Esophagus squamous epithelium (tissue), 5 donors: Measurements from ENCODE around the gene PHLDB2. TPM values are rescaled to one million over a fixed set of nuclear protein-coding genes. Genes with fewer than 3 reads are reported as not detected.

Source experiments
- DNase-seq: peaks from one replicate; lab custom pipeline; 2025; lab: John Stamatoyannopoulos, UW
- H3K27ac ChIP-seq, 4 donors: fragments of 200-600 bp; sonication (generic); one replicate each; pipeline ENCODE4 v1.5.1; 2016 to 2019; ENCODE audit warnings: mild to moderate bottlenecking in 1 of 4
- H3K27me3 ChIP-seq, 4 donors: fragments of 200-600 bp; sonication (generic); 1 replicate in 3 of 4; 2 replicates in 1 of 4; pipeline versions ENCODE4 v1.5.1 to v1.6.0; 2017 to 2021; ENCODE audit warnings: antibody characterized with exemption in 1 of 4
- H3K36me3 ChIP-seq, 3 donors: fragments of 200-600 bp; sonication (generic); one replicate each; pipeline ENCODE4 v1.5.1; 2016 to 2019
- H3K4me1 ChIP-seq, 3 donors: fragments of 200-600 bp; sonication (generic); one replicate each; pipeline ENCODE4 v1.5.1; 2017 to 2019
- H3K4me3 ChIP-seq, 4 donors: fragments of 200-600 bp; sonication (generic); 1 replicate in 3 of 4; 2 replicates in 1 of 4; pipeline ENCODE4 v1.5.1; 2016 to 2019; ENCODE audit warnings: mild to moderate bottlenecking in 2 of 4, moderate library complexity in 1 of 4
- H3K9me3 ChIP-seq, 3 donors: fragments of 200-600 bp; sonication (generic); one replicate each; pipeline ENCODE4 v1.5.1; 2016 to 2019
- POLR2A ChIP-seq, 4 donors: fragments of 450-650 bp; IDR thresholded peaks; one replicate each; pipeline ENCODE4 v1.6.1; 2017; ENCODE audit warnings: antibody characterized with exemption in 4 of 4, mild to moderate bottlenecking in 4 of 4, moderate library complexity in 3 of 4
- WGBS, 2 donors: methylation state at CpG; one replicate each; pipeline ENCODE4 v1.1.5; 2018; 5-methylcytosine and 5-hydroxymethylcytosine counted together
- intact Hi-C: fragments of 100-400 bp; cut with DNase I; formaldehyde crosslinking; loops from one replicate; pipeline ENCODE4 v1.15.0; 2022
- total RNA-seq, 4 donors: library from RNA; depleted of rRNA; stranded (reverse); fragments of >200 nt; gene quantifications; one replicate each; pipeline ENCODE4 v1.1.0, GENCODE V29; 2016
- TF ChIP-seq, protein P1 (sequence below), 6 experiments: fragments of 450-650 bp in 4 of 6; fragments of 200-600 bp in 2 of 6; sonication (generic) in 2 of 6; IDR thresholded peaks; one replicate each; pipeline ENCODE4 v1.5.1; 2016 to 2019; ENCODE audit warnings: antibody characterized with exemption in 6 of 6, mild to moderate bottlenecking in 4 of 6, moderate library complexity in 4 of 6
- donor health status: DM: yes; HTN: yes; CAD: no.

The PHLDB2 gene
- total RNA-seq, 4 donors from 2014 or later, result 5.6 to 37.8 (median 19.2) TPM

DNA sequence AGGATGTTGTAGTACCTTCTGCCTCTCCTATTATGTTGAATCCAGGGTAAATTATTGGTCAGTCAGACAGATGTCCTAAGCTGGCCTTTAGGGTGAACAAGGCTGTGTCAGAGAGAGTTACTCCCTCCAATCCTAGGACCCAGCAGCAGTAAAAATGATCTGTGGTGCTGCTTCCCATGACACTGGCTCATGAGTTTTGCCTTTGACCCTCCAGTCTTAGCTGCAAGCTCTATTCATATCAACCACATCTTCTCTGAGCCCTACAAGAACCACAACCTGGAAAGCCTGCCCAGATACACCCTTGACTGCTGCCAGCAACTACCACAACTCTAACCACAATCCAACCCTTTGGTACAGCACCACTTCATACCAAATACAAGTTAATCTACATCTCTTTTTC is 27.2 kb upstream of the PHLDB2 start:
- H3K36me3 ChIP-seq, result no peaks in the 10 kb centered on the region
- H3K9me3 ChIP-seq, result no peaks in the 10 kb centered on the region
- H3K27me3 ChIP-seq, result no peaks in the 10 kb centered on the region
- H3K4me1 ChIP-seq, result no peaks in the 10 kb centered on the region
- intact Hi-C loops, result no loop called here
- no peak for TF ChIP-seq POLR2A (IDR thresholded peaks at IDR 0.05)
- TF ChIP-seq, protein P1, sequence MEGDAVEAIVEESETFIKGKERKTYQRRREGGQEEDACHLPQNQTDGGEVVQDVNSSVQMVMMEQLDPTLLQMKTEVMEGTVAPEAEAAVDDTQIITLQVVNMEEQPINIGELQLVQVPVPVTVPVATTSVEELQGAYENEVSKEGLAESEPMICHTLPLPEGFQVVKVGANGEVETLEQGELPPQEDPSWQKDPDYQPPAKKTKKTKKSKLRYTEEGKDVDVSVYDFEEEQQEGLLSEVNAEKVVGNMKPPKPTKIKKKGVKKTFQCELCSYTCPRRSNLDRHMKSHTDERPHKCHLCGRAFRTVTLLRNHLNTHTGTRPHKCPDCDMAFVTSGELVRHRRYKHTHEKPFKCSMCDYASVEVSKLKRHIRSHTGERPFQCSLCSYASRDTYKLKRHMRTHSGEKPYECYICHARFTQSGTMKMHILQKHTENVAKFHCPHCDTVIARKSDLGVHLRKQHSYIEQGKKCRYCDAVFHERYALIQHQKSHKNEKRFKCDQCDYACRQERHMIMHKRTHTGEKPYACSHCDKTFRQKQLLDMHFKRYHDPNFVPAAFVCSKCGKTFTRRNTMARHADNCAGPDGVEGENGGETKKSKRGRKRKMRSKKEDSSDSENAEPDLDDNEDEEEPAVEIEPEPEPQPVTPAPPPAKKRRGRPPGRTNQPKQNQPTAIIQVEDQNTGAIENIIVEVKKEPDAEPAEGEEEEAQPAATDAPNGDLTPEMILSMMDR (IDR thresholded peaks at IDR 0.05), result no peak
- DNase-seq, result no peak
- no peak overlapping the region for H3K27ac ChIP-seq
- no peak overlapping the region for H3K4me3 ChIP-seq

GRCh38 chr3:111837112-111837511 is 22.0 kb upstream of the PHLDB2 start:
- 52 to 56% methylated on average over 3 of the region's 3 CpGs for WGBS, 2 donors
- no peak for DNase-seq
- intact Hi-C loops, result no loop called here
- H3K36me3 ChIP-seq, result no peaks in the 10 kb centered on the region
- H3K4me3 ChIP-seq, result no peak overlapping the region
- TF ChIP-seq POLR2A (IDR thresholded peaks at IDR 0.05), result no peak
- TF ChIP-seq, protein P1 (IDR thresholded peaks at IDR 0.05), result no peak
- H3K27me3 ChIP-seq, result no peaks in the 10 kb centered on the region
- no peaks in the 10 kb centered on the region for H3K4me1 ChIP-seq
- no peaks in the 10 kb centered on the region for H3K9me3 ChIP-seq
- no peak overlapping the region for H3K27ac ChIP-seq

- Histone ChIP-seq H3K27ac (no peak overlapping the region), H3K9me3 (no peaks in the 10 kb centered on the region), H3K36me3 (no peaks in the 10 kb centered on the region), H3K27me3 (no peaks in the 10 kb centered on the region), H3K4me1 (no peaks in the 10 kb centered on the region), H3K4me3 (no peak overlapping the region)
- intact Hi-C loops, result no loop called here
- no peak for TF ChIP-seq POLR2A (IDR thresholded peaks at IDR 0.05)
- TF ChIP-seq, protein P1 (IDR thresholded peaks at IDR 0.05), result no peak
- 84 to 93% methylated on average over 5 of the region's 5 CpGs for WGBS, 2 donors
- DNase-seq, result no peak
These were observed 20.9 kb upstream of the PHLDB2 start for GRCh38 chr3:111838133-111838532.

GRCh38 chr3:111846039-111846438 is 13.0 kb upstream of the PHLDB2 start:
- H3K27ac ChIP-seq, result no peak overlapping the region
- 77 to 94% methylated on average over 1 of the region's 1 CpG for WGBS, 2 donors
- no peak for DNase-seq
- no peaks in the 10 kb centered on the region for H3K27me3 ChIP-seq
- intact Hi-C loops, result no loop called here
- H3K36me3 ChIP-seq, result no peaks in the 10 kb centered on the region
- no peaks in the 10 kb centered on the region for H3K4me1 ChIP-seq
- TF ChIP-seq, protein P1 (IDR thresholded peaks at IDR 0.05), result no peak
- no peak for TF ChIP-seq POLR2A (IDR thresholded peaks at IDR 0.05)
- no peaks in the 10 kb centered on the region for H3K9me3 ChIP-seq
- no peak overlapping the region for H3K4me3 ChIP-seq

DNA sequence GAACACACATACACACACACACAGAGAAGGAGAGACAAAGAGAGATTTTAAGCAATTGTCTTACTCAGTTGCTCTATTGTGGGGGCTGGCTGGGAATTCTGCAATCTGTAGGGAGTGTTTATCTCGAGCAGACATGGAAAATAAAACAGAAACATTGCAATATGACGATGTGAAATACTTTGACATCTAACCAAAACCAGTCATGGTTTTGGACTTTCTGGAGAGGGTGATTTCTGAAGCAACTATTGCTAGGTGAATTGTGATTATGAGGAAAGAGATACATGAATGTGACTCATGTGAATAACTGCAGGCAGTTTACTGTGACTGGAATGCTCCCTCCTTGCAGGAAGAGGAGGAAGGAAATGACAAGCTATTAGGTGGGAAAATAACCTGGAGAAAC is 12.3 kb upstream of the PHLDB2 start:
- no peak for DNase-seq
- no peak overlapping the region for H3K4me3 ChIP-seq
- TF ChIP-seq, protein P1 (IDR thresholded peaks at IDR 0.05), result no peak
- TF ChIP-seq POLR2A (IDR thresholded peaks at IDR 0.05), result no peak
- no peaks in the 10 kb centered on the region for H3K36me3 ChIP-seq
- intact Hi-C loops, result no loop called here
- no peaks in the 10 kb centered on the region for H3K27me3 ChIP-seq
- H3K9me3 ChIP-seq, result no peaks in the 10 kb centered on the region
- no peak overlapping the region for H3K27ac ChIP-seq
- WGBS, 2 donors, result 15 to 20% methylated on average over 2 of the region's 2 CpGs
- H3K4me1 ChIP-seq, result peaks cover 0 to 4% (median 0%) of the 10 kb centered on the region in 3 donors
